GM19238 (cell line): Measurements from ENCODE around the gene MRM2.

Source experiments
- DNase-seq: peaks from one replicate; pipeline ENCODE4 v3.0.0; 2011; ENCODE audit warnings: low spot score; ENCODE audit not compliant: insufficient read length

The MRM2 gene

GRCh38 chr7:2223321-2223720 lies 18.7 kb downstream of the MRM2 start:
- no peak for DNase-seq

GRCh38 chr7:2222516-2222915 lies 19.5 kb downstream of the MRM2 start:
- DNase-seq, result no peak

- no peak for DNase-seq
Observed at GRCh38 chr7:2220954-2221353, 21.1 kb downstream of the MRM2 start.

GRCh38 chr7:2220506-2220905 lies 21.5 kb downstream of the MRM2 start:
- DNase-seq, result no peak

- DNase-seq, result no peak
Observed at GRCh38 chr7:2220030-2220429, 22.0 kb downstream of the MRM2 start.

GRCh38 chr7:2219606-2220005 lies 22.4 kb downstream of the MRM2 start:
- no peak for DNase-seq

GRCh38 chr7:2219136-2219535 lies 22.9 kb downstream of the MRM2 start:
- DNase-seq, result no peak

GRCh38 chr7:2218444-2218785 lies 23.6 kb downstream of the MRM2 start:
- no peak for DNase-seq

GRCh38 chr7:2217716-2218443 lies 24.1 kb downstream of the MRM2 start:
- no peak for DNase-seq

- no peak for DNase-seq
Observed at GRCh38 chr7:2217206-2217605, 24.8 kb downstream of the MRM2 start.

- DNase-seq, result no peak
Observed at GRCh38 chr7:2215851-2216250, 26.2 kb downstream of the MRM2 start.

- no peak for DNase-seq
Observed at GRCh38 chr7:2214636-2215035, 27.4 kb downstream of the MRM2 start.

- no peak for DNase-seq
Observed at GRCh38 chr7:2213551-2214215, 28.3 kb downstream of the MRM2 start.

GRCh38 chr7:2212906-2213305 lies 29.1 kb downstream of the MRM2 start:
- DNase-seq, result no peak

GRCh38 chr7:2211926-2212325 lies 30.1 kb downstream of the MRM2 start:
- DNase-seq, result no peak

GRCh38 chr7:2211259-2211880 lies 30.6 kb downstream of the MRM2 start:
- no peak for DNase-seq

GRCh38 chr7:2210551-2211258 lies 31.3 kb downstream of the MRM2 start:
- no peak for DNase-seq

GRCh38 chr7:2209961-2210323 lies 32.1 kb downstream of the MRM2 start:
- DNase-seq, result no peak

GRCh38 chr7:2209146-2209960 lies 32.7 kb downstream of the MRM2 start:
- DNase-seq, result peak; percentile 71

- no peak for DNase-seq
Observed at GRCh38 chr7:2208712-2209111, 33.3 kb downstream of the MRM2 start.

- DNase-seq, result no peak
Observed at GRCh38 chr7:2205036-2205780, 36.8 kb downstream of the MRM2 start.
